Middle frontal gyrus (tissue), 1 donor: ENCODE measurements around the gene GALR1.

Source experiments
- DNase-seq: peaks from one replicate; pipeline ENCODE4 v3.0.0-alpha.2; 2015; ENCODE audit warnings: low spot score; ENCODE audit errors: extremely low spot score

GALR1 gene

DNA sequence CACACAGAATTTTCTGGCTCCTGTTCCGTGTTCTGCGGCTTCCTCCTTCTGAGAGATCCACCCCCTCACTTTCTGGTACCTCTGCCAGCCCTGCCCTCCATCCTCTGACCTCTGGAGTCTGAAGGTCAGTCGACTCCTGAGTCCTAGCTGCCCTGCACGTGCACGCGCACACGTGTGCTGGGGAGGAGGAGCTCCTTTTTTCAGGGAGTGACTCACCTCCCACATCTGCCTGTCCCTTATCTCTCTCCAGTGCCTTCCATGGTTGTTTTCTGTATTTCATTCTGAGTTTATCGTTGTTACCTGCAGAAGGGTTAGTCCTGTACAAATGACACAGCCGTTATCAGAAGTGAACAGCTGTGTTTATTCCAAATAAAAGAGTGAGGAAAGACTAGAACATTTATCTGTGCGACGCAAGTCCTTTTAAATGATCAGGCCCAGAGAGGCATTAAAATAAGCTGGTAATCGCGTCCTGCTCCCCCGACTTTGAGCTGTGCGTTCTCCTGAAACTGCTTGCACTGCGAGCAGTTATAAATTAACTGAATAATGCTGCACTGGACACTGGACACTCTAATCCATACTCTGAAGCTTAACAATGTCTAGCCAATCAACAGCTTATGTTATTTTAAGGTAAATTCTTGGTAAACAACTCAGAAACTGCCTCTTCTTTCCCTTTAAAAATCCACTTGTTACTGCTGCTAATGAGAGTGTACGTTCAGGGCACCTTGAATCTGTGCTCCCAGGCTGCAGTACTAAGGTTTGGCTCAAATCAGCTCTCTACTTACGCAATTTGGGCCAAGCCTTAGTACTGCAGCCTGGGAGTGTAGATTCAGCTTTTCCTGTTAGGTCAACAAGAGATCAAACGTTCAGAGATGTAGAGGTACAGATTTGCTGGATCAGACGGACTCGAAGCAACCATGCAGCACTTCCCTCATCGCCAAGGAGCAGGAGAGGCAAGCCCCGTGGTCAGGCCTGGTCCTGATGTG, 72.5 kb downstream of the GALR1 start:
- no peak for DNase-seq

DNA sequence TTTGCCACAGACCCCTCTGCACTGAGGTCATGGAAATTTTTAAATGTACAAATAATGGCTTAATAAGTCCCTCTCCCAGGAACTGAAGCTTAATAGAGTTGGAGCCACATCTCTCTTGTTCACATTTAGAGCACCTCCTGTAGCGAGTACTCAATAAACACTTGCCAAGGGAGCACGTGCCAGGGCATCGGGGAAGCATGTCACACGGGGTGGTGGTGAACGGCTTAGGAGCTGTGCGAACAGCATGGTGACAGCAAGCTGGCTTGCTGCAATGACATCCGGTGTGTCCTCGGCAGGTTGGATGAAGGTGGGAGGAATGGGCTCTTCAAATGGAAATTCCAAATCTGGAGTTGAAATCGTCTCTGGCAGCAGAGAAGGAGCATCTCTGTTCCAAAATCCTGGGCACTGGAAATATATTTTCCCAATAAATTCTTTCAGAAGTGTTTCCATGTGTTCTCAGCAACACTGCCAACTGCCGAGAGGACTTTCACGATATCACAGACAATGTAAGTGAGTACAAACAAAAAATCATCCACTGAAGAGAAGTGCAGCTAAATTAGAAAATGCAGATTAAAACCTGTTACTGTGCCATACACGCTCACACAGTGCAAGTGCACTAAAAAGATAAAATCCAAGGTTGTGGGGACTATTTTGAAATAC, 74.1 kb downstream of the GALR1 start:
- DNase-seq: no peak
